CD4-positive, alpha-beta T cell (primary cell): ENCODE measurements around the gene CIDEB. TPM values are rescaled to one million over a fixed set of nuclear protein-coding genes. Genes with fewer than 3 reads are reported as not detected.
A peak's percentile ranks its signal among the peaks of the same experiment; 100 is the strongest.

ENCODE experiments used
- ATAC-seq: fragments of 200-7000 bp; cut with Tn5 transposase; one replicate; pipeline ENCODE4 v1.10.0; 2022; ENCODE audit warnings: mild to moderate bottlenecking; ENCODE audit not compliant: poor library complexity
- CTCF ChIA-PET: fragments of 350-600 bp; sonication (Branson Sonifier 250); formaldehyde crosslinking; loops from one replicate; lab custom pipeline; 2021; ENCODE audit warnings: antibody characterized with exemption, inconsistent platforms; lab: Charles Lee
- POLR2A ChIA-PET: fragments of 350-600 bp; sonication (Branson Sonifier 250); formaldehyde crosslinking; loops from one replicate; lab custom pipeline; 2021; ENCODE audit warnings: antibody characterized with exemption, inconsistent platforms; lab: Charles Lee
- DNase-seq, 14 experiments: peaks; one replicate each; pipeline ENCODE4 v3.0.0-alpha.2; 2013 to 2020; ENCODE audit warnings: mixed read lengths in 2 of 14
- H3K27ac ChIP-seq, 2 donors: one replicate each; pipeline versions ENCODE4 v1.5.1 to v1.7.0; 2013; ENCODE audit warnings: low read length in 2 of 2, low read depth in 1 of 2, mild to moderate bottlenecking in 1 of 2
- H3K27me3 ChIP-seq, 2 experiments: 1 replicate in 1 of 2; 2 replicates in 1 of 2; pipeline versions ENCODE4 v1.6.1 to v1.7.0; 2013; ENCODE audit warnings: low read length in 2 of 2, control low read depth in 1 of 2, mild to moderate bottlenecking in 1 of 2, moderate library complexity in 1 of 2; ENCODE audit not compliant: insufficient read depth in 2 of 2, control insufficient read depth in 1 of 2
- H3K36me3 ChIP-seq: one replicate; pipeline ENCODE4 v1.6.1; 2013; ENCODE audit warnings: low read length, control low read depth; ENCODE audit not compliant: insufficient read depth
- H3K4me1 ChIP-seq: one replicate; pipeline ENCODE4 v1.6.1; 2013; ENCODE audit warnings: low read length, control low read depth; ENCODE audit not compliant: insufficient read depth
- H3K4me3 ChIP-seq: one replicate; pipeline ENCODE4 v1.5.1; 2013; ENCODE audit warnings: mild to moderate bottlenecking, low read length, moderate library complexity
- H3K9me3 ChIP-seq, 2 experiments: 1 replicate in 1 of 2; 2 replicates in 1 of 2; pipeline versions ENCODE4 v1.6.1 to v1.7.0; 2013; ENCODE audit warnings: low read length in 2 of 2, mild to moderate bottlenecking in 2 of 2, control low read depth in 1 of 2, moderate library complexity in 1 of 2; ENCODE audit not compliant: control insufficient read depth in 1 of 2, insufficient read depth in 1 of 2
- H3K27ac Mint-ChIP-seq: one replicate; pipeline ENCODE4 v1.8.0; 2020; ENCODE audit warnings: mixed read lengths
- H3K27me3 Mint-ChIP-seq: one replicate; pipeline ENCODE4 v1.8.0; 2021; ENCODE audit warnings: mixed read lengths
- H3K36me3 Mint-ChIP-seq: one replicate; pipeline ENCODE4 v1.8.0; 2021; ENCODE audit warnings: low read depth, mixed read lengths
- H3K4me1 Mint-ChIP-seq: one replicate; pipeline ENCODE4 v1.8.0; 2021; ENCODE audit warnings: low read depth, mixed read lengths
- H3K4me3 Mint-ChIP-seq: one replicate; pipeline ENCODE4 v1.8.0; 2020; ENCODE audit warnings: mild to moderate bottlenecking, mixed read lengths
- H3K9me3 Mint-ChIP-seq: one replicate; pipeline ENCODE4 v1.8.0; 2020; ENCODE audit warnings: mixed read lengths
- CTCF ChIP-seq: fragments of 200-600 bp; IDR thresholded peaks from one replicate; pipeline ENCODE4 v1.8.0; 2022; ENCODE audit warnings: antibody characterized with exemption, mild to moderate bottlenecking
- intact Hi-C, 2 experiments: fragments of 100-400 bp; cut with DNase I in 1 of 2; cut with micrococcal nuclease in 1 of 2; formaldehyde crosslinking; loops; one replicate each; pipeline versions ENCODE4 v1.15.1 to v1.9.0; 2023 to 2025; cut with DNase I, micrococcal nuclease
- total RNA-seq, 174 experiments: library from RNA in 2 of 174; stranded (reverse) in 2 of 174; gene quantifications; one replicate each; pipeline ENCODE4 v1.2.3 and lab custom pipeline; 2021 to 2026

CIDEB gene
- total RNA-seq, 2 experiments from 2014 or later = 7.4 to 9.2 TPM

- CTCF ChIA-PET = no interaction called here
- Mint-ChIP-seq H3K9me3 (no peaks in the 10 kb centered on the region), H3K36me3 (peaks cover 71% of the 10 kb centered on the region), H3K4me3 (no peak overlapping the region), H3K4me1 (peaks cover 22% of the 10 kb centered on the region), H3K27ac (no peak overlapping the region), H3K27me3 (no peaks in the 10 kb centered on the region)
- H3K4me3 ChIP-seq = no peak overlapping the region
- H3K36me3 ChIP-seq = peaks cover 61% of the 10 kb centered on the region
- H3K27ac ChIP-seq = no peak overlapping the region
- POLR2A ChIA-PET = interaction anchor here (0.6 to 0.9 kb wide), 2 partner anchors 26 to 29 kb away, joined by 3 to 4 read pairs; no protein-coding TSS in a partner anchor
- H3K27me3 ChIP-seq = no peaks in the 10 kb centered on the region
- no peak for TF ChIP-seq CTCF
- no peak for ATAC-seq
- intact Hi-C loops = no loop called here
- DNase-seq = no peak
- no peaks in the 10 kb centered on the region for H3K9me3 ChIP-seq
- H3K4me1 ChIP-seq = peaks cover 20% of the 10 kb centered on the region
Measured at GRCh38 chr14:24267516-24267915, 40.3 kb downstream of the CIDEB start.

- H3K4me1 ChIP-seq = peaks cover 10% of the 10 kb centered on the region
- peak overlapping the region; percentile 19 for H3K27ac Mint-ChIP-seq
- peaks cover 61% of the 10 kb centered on the region for H3K36me3 ChIP-seq
- no peaks in the 10 kb centered on the region for H3K9me3 Mint-ChIP-seq
- no peaks in the 10 kb centered on the region for H3K27me3 ChIP-seq
- DNase-seq = no peak
- POLR2A ChIA-PET = interaction anchor here (0.6 to 2.2 kb wide), 2 partner anchors 24 to 30 kb away, joined by 3 to 8 read pairs; partner anchors contain the start of gene TINF2
- CTCF ChIA-PET = no interaction called here
- H3K36me3 Mint-ChIP-seq = peaks cover 77% of the 10 kb centered on the region
- TF ChIP-seq CTCF = no peak
- H3K27me3 Mint-ChIP-seq = no peaks in the 10 kb centered on the region
- no peak overlapping the region for H3K27ac ChIP-seq
- intact Hi-C loops = no loop called here
- peaks cover 12% of the 10 kb centered on the region for H3K4me1 Mint-ChIP-seq
- no peaks in the 10 kb centered on the region for H3K9me3 ChIP-seq
- no peak overlapping the region for H3K4me3 ChIP-seq
- no peak for ATAC-seq
- H3K4me3 Mint-ChIP-seq = no peak overlapping the region
Measured at GRCh38 chr14:24266344-24267244, 41.2 kb downstream of the CIDEB start.

- no peak for TF ChIP-seq CTCF
- Mint-ChIP-seq H3K4me1 (no peaks in the 10 kb centered on the region), H3K9me3 (no peaks in the 10 kb centered on the region), H3K36me3 (peaks cover 75% of the 10 kb centered on the region), H3K27me3 (no peaks in the 10 kb centered on the region), H3K4me3 (no peak overlapping the region), H3K27ac (no peak overlapping the region)
- POLR2A ChIA-PET = interaction anchor here (2.2 kb wide), 1 partner anchor 22 kb away, joined by 8 read pairs; the partner anchor contains the start of gene TINF2
- Histone ChIP-seq H3K36me3 (peaks cover 60% of the 10 kb centered on the region), H3K4me1 (no peaks in the 10 kb centered on the region), H3K4me3 (no peak overlapping the region), H3K27me3 (no peaks in the 10 kb centered on the region), H3K9me3 (no peaks in the 10 kb centered on the region), H3K27ac (no peak overlapping the region)
- ATAC-seq = no peak
- intact Hi-C loops = no loop called here
- CTCF ChIA-PET = no interaction called here
- DNase-seq = no peak
Measured at GRCh38 chr14:24264298-24264697, 43.5 kb downstream of the CIDEB start.
